ENCODE data around the gene DGKI. TPM values are rescaled to one million over a fixed set of nuclear protein-coding genes. Genes with fewer than 3 reads are reported as not detected.

The DGKI gene
- total RNA-seq, 1 donor from 2014 or later: 5.5 TPM

GRCh38 chr7:137867289-137867688 lies 20.5 kb upstream of the DGKI start:
- Histone ChIP-seq H3K9ac (no peak overlapping the region), H3K27me3 (no peaks in the 10 kb centered on the region), H4K20me1 (ENCODE audit: low read depth) (no peaks in the 10 kb centered on the region), H2AFZ (replicated peaks) (no peak overlapping the region), H3K79me2 (ENCODE audit: low read depth) (no peaks in the 10 kb centered on the region), H3K4me1 (no peaks in the 10 kb centered on the region), H3K9me3 (ENCODE audit: low read depth) (peaks cover 3% of the 10 kb centered on the region), H3K4me2 (no peak overlapping the region), H3K4me3 (no peak overlapping the region), H3K36me3 (peaks cover 10% of the 10 kb centered on the region), H3K27ac (no peak overlapping the region), H3F3A (ENCODE audit: low read depth) (no peaks in the 10 kb centered on the region)
- no peaks in the 10 kb centered on the region for H3K4me1 Mint-ChIP-seq
- peaks cover 54% of the 10 kb centered on the region for H3K36me3 Mint-ChIP-seq
- H3K27me3 Mint-ChIP-seq (ENCODE audit: insufficient read depth, low read depth): no peaks in the 10 kb centered on the region
- H3K27ac Mint-ChIP-seq: no peak overlapping the region
- no peak for DNase-seq (ENCODE audit: low spot score)
- TF ChIP-seq EZH2 (IDR thresholded peaks at IDR 0.05): no peak
- no peak for TF ChIP-seq CTCF (IDR thresholded peaks at IDR 0.05)
- TF ChIP-seq EZH2phosphoT487 (IDR thresholded peaks at IDR 0.05): no peak
- no peak overlapping the region for H3K4me3 Mint-ChIP-seq
- H3K9me3 Mint-ChIP-seq: peaks cover 23% of the 10 kb centered on the region

- DNase-seq (ENCODE audit: low spot score): no peak
- Histone ChIP-seq H3K9ac (no peak overlapping the region), H3F3A (ENCODE audit: low read depth) (no peaks in the 10 kb centered on the region), H3K9me3 (ENCODE audit: low read depth) (peaks cover 3% of the 10 kb centered on the region), H3K4me3 (no peak overlapping the region), H3K36me3 (peaks cover 10% of the 10 kb centered on the region), H3K79me2 (ENCODE audit: low read depth) (no peaks in the 10 kb centered on the region), H3K4me2 (no peak overlapping the region), H3K27me3 (no peaks in the 10 kb centered on the region), H4K20me1 (ENCODE audit: low read depth) (no peaks in the 10 kb centered on the region), H3K27ac (no peak overlapping the region), H3K4me1 (no peaks in the 10 kb centered on the region), H2AFZ (replicated peaks) (no peak overlapping the region)
- Mint-ChIP-seq H3K4me3 (no peak overlapping the region), H3K36me3 (peaks cover 55% of the 10 kb centered on the region), H3K27ac (no peak overlapping the region), H3K9me3 (peaks cover 22% of the 10 kb centered on the region), H3K27me3 (ENCODE audit: insufficient read depth, low read depth) (no peaks in the 10 kb centered on the region), H3K4me1 (no peaks in the 10 kb centered on the region)
- TF ChIP-seq EZH2phosphoT487 (IDR thresholded peaks at IDR 0.05): no peak
- no peak for TF ChIP-seq CTCF (IDR thresholded peaks at IDR 0.05)
- TF ChIP-seq EZH2 (IDR thresholded peaks at IDR 0.05): no peak
Measured at GRCh38 chr7:137865764-137866163, 19.0 kb upstream of the DGKI start.

- DNase-seq (ENCODE audit: low spot score): no peak
- Mint-ChIP-seq H3K4me1 (no peaks in the 10 kb centered on the region), H3K9me3 (peaks cover 10% of the 10 kb centered on the region), H3K27ac (no peak overlapping the region), H3K36me3 (peaks cover 40% of the 10 kb centered on the region), H3K4me3 (no peak overlapping the region), H3K27me3 (ENCODE audit: insufficient read depth, low read depth) (no peaks in the 10 kb centered on the region)
- TF ChIP-seq EZH2phosphoT487 (IDR thresholded peaks at IDR 0.05) (no peak), EZH2 (IDR thresholded peaks at IDR 0.05) (no peak), CTCF (IDR thresholded peaks at IDR 0.05) (no peak)
- no peak overlapping the region for H3K4me3 ChIP-seq
- no peak overlapping the region for H2AFZ ChIP-seq (replicated peaks)
- H3F3A ChIP-seq (ENCODE audit: low read depth): no peaks in the 10 kb centered on the region
- H3K27me3 ChIP-seq: no peaks in the 10 kb centered on the region
- no peak overlapping the region for H3K4me2 ChIP-seq
- no peaks in the 10 kb centered on the region for H4K20me1 ChIP-seq (ENCODE audit: low read depth)
- H3K79me2 ChIP-seq (ENCODE audit: low read depth): no peaks in the 10 kb centered on the region
- no peak overlapping the region for H3K27ac ChIP-seq
- no peak overlapping the region for H3K9ac ChIP-seq
- H3K4me1 ChIP-seq: no peaks in the 10 kb centered on the region
- H3K36me3 ChIP-seq: peaks cover 10% of the 10 kb centered on the region
- H3K9me3 ChIP-seq (ENCODE audit: low read depth): peaks cover 3% of the 10 kb centered on the region
Measured at GRCh38 chr7:137862964-137863363, 16.2 kb upstream of the DGKI start.

All from neural progenitor cell (in vitro differentiated cells).